NCI-H2227 (cell line): Measurements from ENCODE around the gene TEX35.
A peak's percentile ranks its signal among the peaks of the same experiment; 100 is the strongest.

Source experiments
- DNase-seq: peaks from one replicate; lab custom pipeline; 2025; ENCODE audit not compliant: unreplicated experiment; lab: John Stamatoyannopoulos, UW

Gene TEX35

DNA sequence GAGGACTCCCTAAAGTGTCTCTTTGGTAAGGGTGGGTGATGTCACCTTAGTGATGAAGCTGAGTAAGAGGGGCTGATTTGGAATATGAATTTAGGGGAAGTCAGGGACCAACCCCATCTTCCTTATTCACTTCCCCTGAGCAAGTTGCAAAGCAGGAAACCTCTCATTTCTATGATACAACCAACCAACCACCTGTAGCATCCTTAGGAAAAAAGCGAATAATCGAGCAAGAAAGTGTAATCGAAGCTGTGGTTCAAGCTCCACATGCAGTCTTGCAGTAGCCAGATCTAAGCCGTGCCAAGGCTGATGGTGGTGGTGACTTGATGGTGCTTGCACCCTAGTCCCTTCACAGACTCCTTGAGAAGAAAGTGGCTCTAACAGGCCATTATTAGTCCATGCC is 3.2 kb downstream of the TEX35 start:
- DNase-seq = no peak

DNA sequence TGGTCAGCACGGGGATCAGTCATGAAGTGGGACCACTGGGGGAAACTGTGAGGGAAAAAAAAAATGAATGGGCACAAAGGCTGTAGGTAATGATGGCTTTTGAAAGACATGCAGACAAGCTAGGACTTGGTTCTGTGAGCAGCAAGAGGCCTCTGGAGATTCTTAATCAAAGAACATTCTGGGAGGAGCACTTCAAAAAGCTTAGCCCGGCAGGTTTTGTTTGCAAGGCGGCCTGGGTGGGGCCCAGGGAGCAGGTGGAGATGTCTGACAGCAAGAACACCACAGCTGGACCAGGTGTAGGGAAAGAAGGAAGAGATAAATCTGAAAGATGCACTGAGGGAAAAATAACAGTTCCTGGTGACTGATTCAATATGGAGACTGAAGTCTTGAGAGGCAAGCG is 6.0 kb downstream of the TEX35 start:
- DNase-seq = no peak

DNA sequence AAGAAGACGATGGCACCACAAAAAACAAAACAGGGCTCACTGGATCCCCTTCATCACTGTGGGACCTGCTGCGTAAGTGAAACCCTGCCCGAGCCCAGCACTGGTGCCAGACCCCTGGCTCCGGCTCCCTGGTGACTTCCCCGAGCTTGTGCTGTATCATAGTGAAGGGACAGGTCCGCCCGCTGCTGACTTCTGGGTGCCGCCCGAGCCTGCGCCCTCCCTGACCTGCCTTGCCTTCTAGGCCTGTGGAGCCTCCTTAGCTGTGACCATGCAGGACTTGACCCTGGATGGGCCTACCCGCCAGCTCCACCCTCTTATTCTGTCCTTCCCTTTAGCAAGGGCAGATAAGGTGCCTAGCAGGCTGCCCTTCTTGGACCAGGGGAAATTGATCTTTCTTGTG is 7.9 kb downstream of the TEX35 start:
- no peak for DNase-seq

DNA sequence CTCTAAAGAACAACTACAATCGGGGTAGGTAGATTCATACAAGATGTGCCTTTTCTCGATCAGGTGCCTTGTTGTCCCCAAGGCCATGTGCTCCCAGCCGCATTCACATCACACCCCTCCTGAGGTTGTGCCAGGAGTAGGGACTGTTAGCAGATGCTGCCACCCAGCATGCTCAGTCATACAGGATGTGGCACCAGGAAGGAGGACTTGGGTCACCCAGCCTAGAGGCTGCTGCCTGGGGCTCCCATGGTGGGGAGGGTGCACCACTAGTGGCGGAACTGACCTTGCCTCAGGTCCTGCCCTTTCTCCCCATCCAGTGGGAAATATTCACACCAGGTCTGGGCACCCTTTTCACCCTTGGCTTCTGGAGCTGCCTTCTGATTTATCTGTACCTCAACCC is 8.3 kb downstream of the TEX35 start:
- no peak for DNase-seq

DNA sequence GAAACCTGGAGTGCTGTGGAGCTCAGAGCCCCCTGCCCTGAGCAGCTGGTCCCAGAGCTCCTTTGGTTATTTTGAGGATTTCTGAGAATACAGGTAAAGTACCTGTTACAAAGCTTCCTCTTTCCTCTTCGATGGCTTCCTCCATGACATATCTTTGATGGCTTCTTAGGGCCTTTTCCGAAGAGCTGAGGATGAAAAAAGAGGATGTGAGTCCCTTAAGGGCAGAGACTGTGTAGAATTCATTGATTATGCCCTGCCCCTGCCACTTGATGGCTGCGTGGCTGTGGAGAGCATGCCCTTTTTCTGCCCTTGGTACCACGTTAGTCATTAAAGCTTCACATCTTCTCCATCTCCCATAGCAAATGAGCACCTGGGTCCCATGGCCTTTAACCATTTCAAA is 14.2 kb downstream of the TEX35 start:
- DNase-seq = no peak

DNA sequence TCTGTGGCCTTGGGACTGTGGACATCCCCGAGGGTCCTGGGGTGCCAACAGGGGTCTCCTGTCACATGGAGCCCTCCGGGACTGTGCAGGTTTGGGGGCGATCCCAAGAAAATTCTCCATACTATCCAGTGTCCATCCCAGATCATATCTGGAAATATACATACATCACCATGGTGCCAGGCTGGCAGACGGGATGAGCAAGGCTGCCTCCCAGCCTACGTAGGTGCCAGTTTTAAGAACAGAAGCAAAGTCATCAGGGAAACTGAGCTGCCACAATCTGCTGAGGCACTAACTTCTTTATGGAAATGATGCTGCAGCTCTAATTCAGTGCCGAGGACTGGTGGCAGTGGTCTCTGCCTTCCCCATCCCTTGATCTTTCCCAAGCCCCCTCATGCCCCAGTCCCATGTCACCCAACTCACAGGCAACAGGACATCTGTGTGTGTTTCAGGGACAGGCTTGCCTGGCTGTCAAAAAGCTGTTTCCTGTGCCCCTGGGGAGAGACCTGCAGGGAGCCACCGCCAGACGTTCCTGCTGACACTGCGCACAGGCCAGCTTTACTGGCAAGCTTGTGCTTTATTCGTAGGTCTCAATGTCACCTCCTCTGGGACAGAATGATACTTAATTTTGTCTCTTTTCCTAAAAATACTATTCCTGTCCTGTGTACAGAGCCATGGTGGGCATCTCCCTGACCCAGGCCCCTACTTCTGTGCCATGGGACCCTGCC is 15.5 kb downstream of the TEX35 start:
- DNase-seq = no peak

DNA sequence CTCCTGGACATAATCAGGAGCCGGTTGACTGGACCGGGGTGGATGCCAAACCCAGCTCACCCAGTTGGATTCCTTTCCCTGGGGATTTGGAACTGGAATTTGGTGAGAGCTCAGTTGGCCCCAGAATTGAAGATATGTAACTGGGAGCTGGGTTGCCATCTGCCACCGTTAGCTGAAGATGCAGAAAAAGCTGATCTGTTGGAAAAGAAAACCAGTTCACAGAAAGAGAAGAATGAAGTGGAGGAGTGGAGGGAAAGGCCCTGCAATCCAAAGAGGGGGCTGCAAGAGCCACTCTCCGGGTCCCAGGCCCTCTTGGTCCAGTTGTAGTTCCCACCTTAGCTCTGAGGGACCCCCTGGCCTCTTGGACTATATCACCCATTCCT is 16.0 kb downstream of the TEX35 start:
- no peak for DNase-seq

DNA sequence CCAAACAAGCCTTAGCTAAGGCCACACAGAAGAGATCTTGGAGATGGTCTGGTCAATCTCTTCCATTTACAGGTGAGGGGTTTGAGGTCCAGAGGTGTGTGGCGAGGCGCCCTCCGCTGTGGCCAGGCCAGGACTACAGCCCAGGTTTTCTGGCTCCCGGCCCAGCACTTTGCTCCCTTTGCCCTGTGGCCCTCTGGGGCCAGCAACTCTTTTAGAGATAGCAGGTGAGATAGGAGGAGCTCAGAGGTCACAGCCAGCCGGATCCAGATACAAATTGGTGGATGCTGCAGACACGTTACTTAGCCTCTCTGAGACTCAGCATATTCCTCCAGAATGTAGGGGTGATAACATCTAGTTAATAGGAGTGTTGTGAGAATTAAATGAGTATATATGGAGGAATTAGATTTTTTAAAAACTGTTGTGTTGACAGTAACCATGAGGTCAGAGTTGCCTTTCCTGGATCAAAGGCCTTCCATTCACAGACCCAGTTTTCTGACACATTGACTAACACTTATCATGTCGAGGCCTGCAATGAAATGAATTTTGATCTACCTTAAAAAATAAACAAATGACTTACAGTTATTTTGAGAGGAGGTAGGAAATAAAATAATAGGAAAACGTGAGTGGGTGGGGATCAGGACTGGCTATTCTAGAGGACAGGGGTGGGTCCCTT is 16.6 kb downstream of the TEX35 start:
- no peak for DNase-seq

DNA sequence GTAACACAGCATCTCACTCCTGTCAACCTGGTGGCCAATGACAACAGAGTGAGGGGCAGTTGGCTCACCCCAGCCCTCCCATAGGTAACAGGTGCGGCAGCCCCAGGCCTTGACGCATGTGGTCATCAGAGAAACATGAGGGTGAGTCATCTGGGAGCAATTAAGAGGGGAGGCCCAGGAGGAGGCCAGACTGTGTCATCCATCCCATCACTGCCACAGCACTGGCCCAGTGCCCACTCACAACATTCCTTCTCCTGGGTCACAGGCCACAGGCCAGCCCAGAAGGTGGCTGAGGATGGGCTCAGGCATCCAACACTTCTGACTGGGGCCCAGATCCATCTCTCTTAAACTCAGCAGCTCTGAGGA is 17.1 kb downstream of the TEX35 start:
- DNase-seq = no peak

DNA sequence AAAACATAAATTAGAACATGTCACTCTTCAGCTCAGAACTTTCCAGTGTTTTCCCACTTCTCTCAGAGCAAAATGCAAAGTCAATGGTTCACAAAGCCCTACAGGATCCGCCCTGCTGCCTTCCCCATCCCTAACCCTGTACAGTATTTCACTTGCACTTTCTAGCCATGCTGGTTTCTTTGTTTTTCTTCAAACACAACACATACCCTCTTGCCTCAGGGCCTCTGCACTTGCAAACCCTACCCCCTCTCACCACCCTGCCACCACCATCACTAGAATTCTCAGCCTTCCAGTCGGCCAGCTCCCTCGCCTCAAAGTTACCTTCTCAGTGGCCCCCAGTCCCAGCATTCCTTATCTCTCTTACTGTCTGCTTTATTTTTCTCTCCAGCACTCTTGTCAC is 17.6 kb downstream of the TEX35 start:
- DNase-seq = no peak

DNA sequence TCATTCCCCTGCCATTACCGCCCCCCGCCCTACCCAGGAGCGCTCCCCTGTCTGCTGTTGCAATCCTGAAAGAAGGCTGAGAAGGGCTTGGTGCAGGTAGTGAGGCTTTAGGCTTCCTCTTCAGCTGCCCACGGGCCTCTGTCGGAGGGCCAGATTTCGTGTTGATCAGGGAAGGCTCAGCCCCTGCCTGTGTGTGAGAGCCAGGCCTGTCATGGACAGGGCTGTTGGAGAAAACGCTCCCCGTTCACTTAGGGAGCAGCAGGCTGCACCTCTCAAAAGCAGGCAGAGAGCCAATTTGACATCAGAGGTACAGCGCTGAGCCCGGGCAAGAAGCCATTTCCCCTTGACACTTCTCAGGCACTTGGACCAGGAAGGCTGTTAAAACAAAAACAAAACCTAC is 19.0 kb downstream of the TEX35 start:
- no peak for DNase-seq

DNA sequence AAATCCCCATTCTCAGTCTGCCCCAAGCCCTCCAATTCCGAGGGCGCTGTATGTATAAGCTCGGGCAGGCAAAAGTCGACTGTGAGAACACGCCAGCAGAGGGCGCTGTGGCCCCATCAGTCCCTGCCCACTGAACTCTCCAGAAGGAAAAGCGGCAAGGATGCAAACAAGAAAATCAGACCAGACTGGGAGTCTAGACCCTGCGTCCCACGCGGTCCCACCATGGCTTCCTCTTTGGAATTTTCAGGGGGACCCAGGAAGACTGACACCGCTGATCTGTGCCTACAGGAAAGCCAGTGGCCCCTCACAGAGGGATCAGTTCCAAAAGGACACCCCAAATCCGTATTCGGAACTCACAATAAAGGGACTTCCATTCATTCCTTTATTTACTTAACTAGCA is 19.5 kb downstream of the TEX35 start:
- peak; percentile 87 for DNase-seq

DNA sequence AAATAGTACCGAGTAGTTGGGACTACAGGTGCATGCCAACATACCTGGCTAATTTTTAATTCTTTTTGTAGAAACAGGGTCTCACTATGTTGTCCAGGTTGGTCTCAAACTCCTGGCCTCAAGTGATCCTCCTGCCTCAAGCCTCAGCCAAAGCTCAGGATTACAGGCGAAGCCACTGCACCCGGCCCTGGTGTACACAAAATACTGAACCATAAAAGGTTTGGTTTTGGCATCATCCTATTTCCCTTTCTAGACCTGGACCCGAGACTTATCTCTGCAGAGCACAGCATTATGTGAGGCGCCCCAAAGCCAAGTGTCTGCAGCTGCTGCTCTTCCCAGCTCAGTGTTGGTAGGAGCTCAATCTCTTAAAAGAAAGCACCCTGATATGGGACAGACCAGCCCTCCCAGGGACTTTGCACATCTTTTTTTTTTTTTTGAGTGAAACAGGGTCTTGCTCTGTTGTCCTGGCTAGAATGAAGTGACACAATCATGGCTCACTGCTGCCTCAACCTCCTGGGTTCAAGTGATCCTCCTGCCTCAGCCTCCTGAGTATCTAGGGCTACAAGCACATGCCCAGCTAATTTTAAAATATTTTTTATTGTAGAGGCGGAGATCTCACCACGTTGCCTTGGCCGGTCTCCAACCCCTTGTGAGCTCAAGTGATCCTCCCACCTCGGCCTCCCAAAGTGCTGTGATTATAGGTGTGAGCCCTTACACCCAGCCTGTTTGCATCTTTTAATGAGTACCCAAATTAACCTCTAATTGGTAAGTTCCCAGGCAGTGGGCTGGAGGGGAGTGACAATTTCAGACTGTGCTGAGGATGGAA is 20.4 kb downstream of the TEX35 start:
- DNase-seq = no peak

DNA sequence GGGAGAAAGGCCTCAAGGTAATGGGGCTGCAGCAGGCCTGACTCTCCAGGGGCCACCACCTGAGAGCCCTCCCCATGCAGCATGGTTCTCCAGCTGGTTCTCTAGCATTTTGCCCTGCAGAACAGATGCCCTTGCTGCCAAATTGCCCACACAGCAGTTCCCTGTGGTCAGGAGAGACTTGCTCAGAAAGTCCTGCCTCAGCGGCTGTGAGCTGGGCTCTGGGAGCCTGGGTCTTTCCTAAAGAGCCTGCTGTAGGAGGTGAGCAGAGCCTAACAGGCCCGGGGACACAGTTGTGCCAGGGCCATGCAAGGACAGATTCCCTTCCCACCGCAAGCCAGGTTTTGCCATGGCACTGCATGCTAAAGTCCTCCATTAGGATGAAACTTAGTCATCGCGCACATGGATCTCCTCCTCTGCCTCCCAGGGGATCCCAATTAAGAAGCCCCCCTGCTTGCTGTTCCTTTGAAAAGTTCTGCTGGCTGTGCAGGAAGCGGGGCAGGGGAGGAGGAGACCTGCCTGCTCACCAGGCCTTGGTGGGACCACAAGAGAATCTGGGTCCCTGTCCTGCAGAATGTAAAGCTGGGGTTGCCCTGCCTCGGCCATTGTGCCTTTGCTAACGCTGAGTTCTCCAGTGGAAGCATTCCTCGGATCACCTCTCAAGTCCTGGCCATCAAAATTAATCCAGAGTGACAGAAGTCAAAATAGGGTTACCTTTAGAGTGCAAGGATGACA is 21.4 kb downstream of the TEX35 start:
- no peak for DNase-seq

DNA sequence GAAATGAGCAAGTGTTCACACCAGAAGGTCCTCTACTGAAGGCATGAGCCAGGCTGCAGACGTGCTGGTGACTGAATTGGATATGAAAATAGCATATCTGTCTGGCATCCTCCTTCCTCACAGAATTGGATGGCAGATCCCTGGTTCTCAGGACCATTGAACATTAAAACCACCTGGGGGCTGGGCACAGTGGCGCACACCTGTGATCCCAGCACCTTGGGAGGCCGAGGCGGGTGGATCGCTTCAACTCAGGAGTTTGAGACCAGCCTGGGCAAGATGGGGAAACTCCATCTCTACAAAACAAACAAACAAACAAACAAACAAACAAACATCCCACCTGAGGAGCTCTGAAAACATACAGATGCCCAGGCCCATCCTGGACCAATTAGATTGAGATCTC is 23.4 kb downstream of the TEX35 start:
- DNase-seq = no peak

DNA sequence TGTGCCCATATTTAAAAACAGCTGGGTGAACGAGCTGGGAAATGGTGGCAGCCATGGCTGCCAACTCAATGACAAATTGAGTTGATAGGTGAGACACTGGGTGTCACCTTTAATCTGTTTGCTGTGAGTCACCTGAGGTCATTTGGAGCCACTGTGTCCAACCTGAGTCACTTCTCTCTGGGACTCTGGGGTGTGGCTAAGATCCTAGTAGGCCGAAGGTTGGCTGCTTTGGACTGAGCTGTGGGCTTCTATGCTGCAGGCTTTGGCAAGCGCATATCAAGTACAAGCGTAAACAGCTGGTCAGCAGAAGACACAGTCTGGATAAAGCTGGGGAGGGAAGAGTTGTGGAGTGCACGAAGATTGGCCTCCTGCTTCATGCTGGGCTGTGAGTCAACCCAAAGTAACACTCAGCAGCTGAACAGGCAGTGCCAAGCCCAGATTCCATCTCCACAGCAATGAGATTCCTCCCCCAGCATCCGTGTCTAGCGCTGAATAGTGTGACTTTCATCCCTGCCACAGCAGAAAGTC is 24.0 kb downstream of the TEX35 start:
- DNase-seq = no peak

DNA sequence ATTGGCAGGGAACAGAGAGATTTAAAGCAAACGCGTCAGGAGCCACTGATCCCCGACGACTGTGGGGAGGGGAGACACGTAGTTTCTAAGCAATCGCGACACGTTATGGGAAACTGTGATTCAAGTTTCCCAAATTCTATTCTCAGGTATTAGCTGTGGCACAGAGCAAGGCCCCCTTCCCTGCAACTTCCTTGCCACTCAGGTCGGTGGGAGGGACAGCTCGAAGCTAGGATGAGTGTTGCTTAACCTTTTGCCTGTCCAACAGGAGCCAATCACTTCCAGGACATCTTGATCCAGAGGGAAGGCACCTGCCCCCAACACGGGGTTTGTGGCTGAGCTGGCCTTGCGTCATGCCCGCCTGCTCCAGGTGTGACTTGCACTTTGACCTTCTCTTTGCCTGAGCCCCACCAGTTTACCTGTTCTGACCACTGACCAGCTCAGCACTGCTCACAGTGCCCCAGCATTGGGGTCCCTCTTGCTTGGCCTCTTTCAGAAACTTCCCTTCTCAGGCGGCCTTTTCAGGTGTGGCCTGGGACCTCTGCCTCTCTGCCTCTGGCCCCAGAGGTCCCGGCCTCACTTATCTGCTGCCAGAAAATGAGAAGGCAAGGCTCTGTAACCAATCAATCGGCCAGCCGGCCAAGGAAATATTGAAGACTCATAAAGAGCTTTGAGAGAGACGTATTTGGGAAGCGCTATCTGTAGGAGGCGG is 24.6 kb downstream of the TEX35 start:
- no peak for DNase-seq

DNA sequence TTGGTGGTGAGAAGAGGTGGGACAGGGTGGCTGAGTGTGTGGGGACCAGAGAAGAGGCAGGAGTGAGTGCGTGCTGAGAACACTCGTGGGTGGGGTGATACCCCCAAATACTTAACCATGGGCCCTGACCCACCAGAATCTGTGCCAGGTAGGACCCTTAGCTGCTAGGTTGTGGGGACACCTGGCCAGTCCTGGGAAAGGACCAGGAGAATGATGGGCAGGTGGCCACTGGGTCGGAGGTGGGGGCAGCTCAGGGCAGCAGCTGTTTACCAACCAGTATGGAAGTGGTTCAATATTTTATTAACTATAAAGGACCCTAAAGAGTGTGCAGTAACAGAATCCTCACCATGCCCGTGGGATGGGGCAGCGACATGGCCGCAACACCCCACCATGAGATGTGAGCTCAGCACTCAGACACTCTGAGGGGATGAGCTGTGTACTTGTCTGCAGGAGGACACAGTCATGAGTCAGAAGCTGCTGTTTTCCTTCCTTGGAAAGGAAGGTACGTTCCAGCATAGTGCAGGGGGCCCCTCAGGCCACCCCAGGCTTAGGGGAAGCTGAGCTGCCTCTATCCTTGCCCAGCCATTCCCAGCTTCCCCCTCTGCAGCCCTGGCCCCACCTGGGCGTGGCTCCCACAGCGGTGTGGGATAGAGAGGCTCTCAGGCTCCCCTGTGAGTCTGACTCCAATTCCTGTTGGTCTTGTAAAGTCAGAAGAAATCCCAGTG is 25.4 kb downstream of the TEX35 start:
- DNase-seq = no peak

DNA sequence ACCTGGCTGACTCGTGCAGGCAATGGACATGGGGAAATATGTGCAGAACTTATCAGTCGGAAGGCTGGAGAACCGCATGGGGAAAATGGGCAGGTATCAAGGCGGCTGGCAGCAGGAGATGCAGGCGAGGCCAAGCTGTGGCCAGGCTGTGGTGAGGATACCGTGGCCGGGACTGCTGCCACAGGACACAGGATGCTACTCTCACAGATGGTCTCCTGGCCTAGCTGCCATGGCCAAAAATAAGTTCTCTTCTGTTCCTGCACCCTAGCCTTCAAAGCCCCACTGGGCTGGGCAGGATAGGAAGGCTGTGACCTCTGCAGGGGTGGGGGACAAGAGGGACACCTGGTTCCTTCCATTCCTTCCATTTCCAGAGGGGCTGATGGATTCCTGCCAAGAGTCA is 26.4 kb downstream of the TEX35 start:
- no peak for DNase-seq

DNA sequence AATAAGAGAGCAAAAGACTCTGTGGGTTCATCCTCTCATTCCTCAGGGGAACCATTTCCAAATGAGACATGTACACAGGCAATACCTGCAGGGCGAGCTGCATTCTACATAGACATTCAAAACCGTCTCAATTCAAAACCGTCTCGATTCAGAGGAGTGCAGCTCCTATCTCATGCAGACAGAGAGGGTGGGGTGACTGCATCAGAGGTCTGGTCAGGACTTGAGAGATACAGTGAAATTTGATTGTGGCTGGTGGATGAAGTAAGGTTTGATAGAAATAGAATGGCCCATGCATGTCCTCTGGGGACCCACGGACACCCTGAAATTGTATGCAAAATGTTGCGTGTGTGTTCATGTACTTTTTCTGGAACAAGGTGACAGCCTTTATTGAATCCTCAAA is 27.3 kb downstream of the TEX35 start:
- no peak for DNase-seq
